Tibial nerve (tissue), 4 donors: ENCODE measurements around the gene TBX6. TPM values are rescaled to one million over a fixed set of nuclear protein-coding genes. Genes with fewer than 3 reads are reported as not detected.

ENCODE experiments used
- DNase-seq, 2 donors: peaks; one replicate each; pipeline ENCODE4 v3.0.0-alpha.2; 2019; ENCODE audit warnings: low spot score in 2 of 2
- H3K27ac ChIP-seq, 4 donors: fragments of 200-600 bp; sonication (generic) in 3 of 4; one replicate each; pipeline ENCODE4 v1.5.1; 2017 to 2019; ENCODE audit warnings: mild to moderate bottlenecking in 1 of 4
- H3K27me3 ChIP-seq, 2 donors: fragments of 200-600 bp; sonication (generic) in 1 of 2; one replicate each; pipeline versions ENCODE4 v1.5.1 to v1.6.0; 2017 to 2019
- H3K36me3 ChIP-seq, 3 donors: fragments of 200-600 bp; sonication (generic); one replicate each; pipeline ENCODE4 v1.5.1; 2018 to 2019
- H3K4me1 ChIP-seq, 4 donors: fragments of 200-600 bp; sonication (generic) in 3 of 4; one replicate each; pipeline ENCODE4 v1.5.1; 2017 to 2019
- H3K4me3 ChIP-seq, 4 donors: fragments of 200-600 bp; sonication (generic) in 3 of 4; one replicate each; pipeline ENCODE4 v1.5.1; 2017 to 2019; ENCODE audit warnings: mild to moderate bottlenecking in 1 of 4, moderate library complexity in 1 of 4
- H3K9me3 ChIP-seq, 4 donors: fragments of 200-600 bp; sonication (generic) in 3 of 4; one replicate each; pipeline ENCODE4 v1.5.1; 2017 to 2019
- EP300 ChIP-seq, 2 donors: sonication (generic); formaldehyde crosslinking; IDR thresholded peaks; one replicate each; pipeline ENCODE4 v1.6.1; 2017; ENCODE audit warnings: antibody characterized with exemption in 2 of 2, mild to moderate bottlenecking in 1 of 2
- POLR2A ChIP-seq, 2 donors: fragments of 450-650 bp; IDR thresholded peaks; one replicate each; pipeline ENCODE4 v1.6.1; 2017; ENCODE audit warnings: antibody characterized with exemption in 2 of 2, mild to moderate bottlenecking in 2 of 2, moderate library complexity in 2 of 2
- WGBS, 2 donors: methylation state at CpG; one replicate each; pipeline ENCODE4 v1.1.5; 2018; 5-methylcytosine and 5-hydroxymethylcytosine counted together
- total RNA-seq, 4 donors: library from RNA; depleted of rRNA; stranded (reverse); fragments of >200 nt; gene quantifications; one replicate each; pipeline ENCODE4 v1.1.0, GENCODE V29; 2016
- TF ChIP-seq, protein P1 (sequence below), 5 experiments: fragments of 200-600 bp in 3 of 5; fragments of 450-650 bp in 2 of 5; sonication (generic) in 3 of 5; IDR thresholded peaks; one replicate each; pipeline ENCODE4 v1.5.1; 2016 to 2019; ENCODE audit warnings: antibody characterized with exemption in 5 of 5, mild to moderate bottlenecking in 3 of 5, moderate library complexity in 2 of 5

Gene TBX6
- total RNA-seq, 4 donors from 2014 or later = 0.66 to 1.5 (median 0.84) TPM; not detected in 1

GRCh38 chr16:30065102-30065942, 26.4 kb downstream of the TBX6 start, which contains the start of gene ALDOA:
Gene ALDOA (plus strand): TSS chr16:30065760. CDS start chr16:30066898, 1,138 bp downstream.
- Histone ChIP-seq H3K27ac (peak within 1 kb of the TSS; percentile 90 to 100 (median 96)), H3K9me3 (no peaks in the 10 kb centered on the region), H3K36me3 (peaks cover 3 to 35% (median 23%) of the 10 kb centered on the region in 3 donors), H3K27me3 (no peaks in the 10 kb centered on the region), H3K4me1 (peaks cover 5 to 60% (median 42%) of the 10 kb centered on the region in 4 donors), H3K4me3 (peak within 1 kb of the TSS; percentile 65 to 96 (median 91))
- 0% methylated on average over 55 to 75 of the region's 99 CpGs for WGBS, 2 donors
- DNase-seq = peak; percentile 95 to 96
- TF ChIP-seq EP300 (IDR thresholded peaks at IDR 0.05) (peak; percentile 88 to 97), POLR2A (IDR thresholded peaks at IDR 0.05) (peak; percentile 93 to 97)
- TF ChIP-seq, protein P1, sequence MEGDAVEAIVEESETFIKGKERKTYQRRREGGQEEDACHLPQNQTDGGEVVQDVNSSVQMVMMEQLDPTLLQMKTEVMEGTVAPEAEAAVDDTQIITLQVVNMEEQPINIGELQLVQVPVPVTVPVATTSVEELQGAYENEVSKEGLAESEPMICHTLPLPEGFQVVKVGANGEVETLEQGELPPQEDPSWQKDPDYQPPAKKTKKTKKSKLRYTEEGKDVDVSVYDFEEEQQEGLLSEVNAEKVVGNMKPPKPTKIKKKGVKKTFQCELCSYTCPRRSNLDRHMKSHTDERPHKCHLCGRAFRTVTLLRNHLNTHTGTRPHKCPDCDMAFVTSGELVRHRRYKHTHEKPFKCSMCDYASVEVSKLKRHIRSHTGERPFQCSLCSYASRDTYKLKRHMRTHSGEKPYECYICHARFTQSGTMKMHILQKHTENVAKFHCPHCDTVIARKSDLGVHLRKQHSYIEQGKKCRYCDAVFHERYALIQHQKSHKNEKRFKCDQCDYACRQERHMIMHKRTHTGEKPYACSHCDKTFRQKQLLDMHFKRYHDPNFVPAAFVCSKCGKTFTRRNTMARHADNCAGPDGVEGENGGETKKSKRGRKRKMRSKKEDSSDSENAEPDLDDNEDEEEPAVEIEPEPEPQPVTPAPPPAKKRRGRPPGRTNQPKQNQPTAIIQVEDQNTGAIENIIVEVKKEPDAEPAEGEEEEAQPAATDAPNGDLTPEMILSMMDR (IDR thresholded peaks at IDR 0.05) = peak in 2 of 5 experiments; percentile 34 to 42

GRCh38 chr16:30064729-30065101, 27.0 kb downstream of the TBX6 start:
- 0% methylated on average over 17 to 25 of the region's 25 CpGs for WGBS, 2 donors
- H3K4me1 ChIP-seq = peaks cover 5 to 53% (median 37%) of the 10 kb centered on the region in 4 donors
- H3K9me3 ChIP-seq = no peaks in the 10 kb centered on the region
- DNase-seq = peak in 1 of 2 donors; percentile 27
- H3K27me3 ChIP-seq = no peaks in the 10 kb centered on the region
- H3K27ac ChIP-seq = peak overlapping the region; percentile 90 to 100 (median 96)
- peaks cover under 1 to 29% (median 17%) of the 10 kb centered on the region in 3 donors for H3K36me3 ChIP-seq
- TF ChIP-seq POLR2A (IDR thresholded peaks at IDR 0.05) = no peak
- no peak for TF ChIP-seq EP300 (IDR thresholded peaks at IDR 0.05)
- TF ChIP-seq, protein P1 (IDR thresholded peaks at IDR 0.05) = no peak
- H3K4me3 ChIP-seq = peak overlapping the region; percentile 65 to 96 (median 91)

GRCh38 chr16:30063893-30064728, 27.6 kb downstream of the TBX6 start:
- no peaks in the 10 kb centered on the region for H3K27me3 ChIP-seq
- peaks cover 0 to 23% (median 11%) of the 10 kb centered on the region in 3 donors for H3K36me3 ChIP-seq
- H3K4me1 ChIP-seq = peaks cover 5 to 47% (median 31%) of the 10 kb centered on the region in 4 donors
- peak overlapping the region; percentile 65 to 96 (median 91) for H3K4me3 ChIP-seq
- peak; percentile 73 to 79 for DNase-seq
- TF ChIP-seq EP300 (IDR thresholded peaks at IDR 0.05) = peak in 1 of 2 donors; percentile 76
- TF ChIP-seq, protein P1 (IDR thresholded peaks at IDR 0.05) = peak; percentile 23 to 63 (median 50)
- TF ChIP-seq POLR2A (IDR thresholded peaks at IDR 0.05) = peak; percentile 29 to 40
- 4 to 5% methylated on average over 27 of the region's 27 CpGs for WGBS, 2 donors
- H3K9me3 ChIP-seq = no peaks in the 10 kb centered on the region
- peak overlapping the region; percentile 90 to 100 (median 96) for H3K27ac ChIP-seq

DNA sequence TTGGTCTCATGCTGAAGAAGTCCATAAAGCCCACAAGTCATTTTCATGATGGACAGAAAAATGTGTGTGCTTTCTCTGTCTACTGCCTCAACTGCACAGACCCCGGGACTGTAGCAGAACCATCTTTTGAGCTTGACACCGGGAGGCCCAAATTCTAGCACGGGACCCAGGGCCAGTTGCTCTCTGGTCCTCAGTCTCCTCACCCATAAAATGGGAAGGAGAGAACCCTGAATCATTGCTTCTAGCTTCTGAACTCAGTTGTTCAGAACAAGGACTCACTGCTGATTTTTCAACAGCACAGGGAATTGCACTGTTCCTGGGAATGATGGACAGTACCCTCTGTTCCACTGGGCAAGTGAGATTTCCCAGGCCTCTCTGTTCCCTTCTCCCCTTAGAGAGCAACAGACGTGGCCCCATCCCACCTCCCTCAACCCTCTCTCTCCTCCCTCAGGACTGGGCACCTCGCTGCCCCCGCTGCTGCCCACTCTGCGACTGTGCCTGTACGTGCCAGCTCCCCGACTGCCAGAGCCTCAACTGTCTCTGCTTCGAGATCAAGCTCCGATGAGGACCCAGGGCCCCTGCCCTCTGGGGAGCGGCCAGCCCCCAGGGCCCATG, 28.3 kb downstream of the TBX6 start:
- peaks cover 5 to 40% (median 26%) of the 10 kb centered on the region in 4 donors for H3K4me1 ChIP-seq
- H3K4me3 ChIP-seq = peak overlapping the region; percentile 65 to 96 (median 91)
- H3K9me3 ChIP-seq = no peaks in the 10 kb centered on the region
- TF ChIP-seq, protein P1 (IDR thresholded peaks at IDR 0.05) = no peak
- TF ChIP-seq EP300 (IDR thresholded peaks at IDR 0.05) = no peak
- TF ChIP-seq POLR2A (IDR thresholded peaks at IDR 0.05) = no peak
- 42 to 47% methylated on average over 12 of the region's 12 CpGs for WGBS, 2 donors
- peaks cover 0 to 16% (median 3%) of the 10 kb centered on the region in 3 donors for H3K36me3 ChIP-seq
- H3K27ac ChIP-seq = peak overlapping the region; percentile 90 to 100 (median 96)
- no peak for DNase-seq
- no peaks in the 10 kb centered on the region for H3K27me3 ChIP-seq
